ENCODE results near the gene ABCG2. TPM values are rescaled to one million over a fixed set of nuclear protein-coding genes. Genes with fewer than 3 reads are reported as not detected.

Gene ABCG2
- total RNA-seq, 2 experiments from 2014 or later, result 0.54 to 0.67 TPM

GRCh38 chr4:88148560-88148959, 9.9 kb downstream of the ABCG2 start:
- Mint-ChIP-seq H3K27ac (no peak overlapping the region), H3K27me3 (peaks cover 7% of the 10 kb centered on the region), H3K9me3 (no peaks in the 10 kb centered on the region), H3K4me1 (no peaks in the 10 kb centered on the region), H3K36me3 (no peaks in the 10 kb centered on the region), H3K4me3 (no peak overlapping the region)
- POLR2A ChIA-PET, result no interaction called here
- ATAC-seq (ENCODE audit: low read depth) (no peak), DNase-seq (no peak)

DNA sequence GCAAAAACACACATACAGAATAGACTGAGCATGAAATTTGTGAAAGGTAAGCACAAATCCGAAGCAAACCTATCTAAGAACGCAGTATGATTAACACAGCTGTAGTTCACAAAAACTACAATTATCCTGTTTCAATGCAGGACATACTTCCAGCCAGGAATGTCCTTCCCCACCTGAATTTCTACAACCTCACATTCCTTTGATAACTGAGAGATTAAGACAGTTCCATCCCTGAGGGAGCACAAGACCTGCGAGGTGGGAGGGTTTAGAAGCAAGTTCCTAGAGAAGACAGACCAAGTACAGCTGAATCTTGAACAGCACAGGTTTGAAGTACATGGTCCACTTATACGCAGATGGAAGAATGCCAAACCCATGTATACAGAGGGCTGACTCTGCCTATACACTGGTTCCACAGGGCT, 10.6 kb downstream of the ABCG2 start:
- Mint-ChIP-seq H3K27ac (no peak overlapping the region), H3K36me3 (no peaks in the 10 kb centered on the region), H3K27me3 (peaks cover 7% of the 10 kb centered on the region), H3K4me3 (no peak overlapping the region), H3K4me1 (no peaks in the 10 kb centered on the region), H3K9me3 (no peaks in the 10 kb centered on the region)
- POLR2A ChIA-PET, result no interaction called here
- DNase-seq (no peak), ATAC-seq (ENCODE audit: low read depth) (no peak)

GRCh38 chr4:88146891-88147290, 11.5 kb downstream of the ABCG2 start:
- POLR2A ChIA-PET, result no interaction called here

GRCh38 chr4:88144866-88145300, 13.6 kb downstream of the ABCG2 start:
- Mint-ChIP-seq H3K4me3 (no peak overlapping the region), H3K9me3 (no peaks in the 10 kb centered on the region), H3K4me1 (no peaks in the 10 kb centered on the region), H3K27ac (no peak overlapping the region), H3K27me3 (peaks cover 16% of the 10 kb centered on the region), H3K36me3 (no peaks in the 10 kb centered on the region)
- ATAC-seq (ENCODE audit: low read depth) (no peak), DNase-seq (no peak)
- POLR2A ChIA-PET, result no interaction called here

More at GRCh38 chr4:88146891-88147290, 11.5 kb downstream of the ABCG2 start:
- Mint-ChIP-seq H3K4me1 (no peaks in the 10 kb centered on the region), H3K4me3 (no peak overlapping the region), H3K27ac (no peak overlapping the region), H3K27me3 (peaks cover 7% of the 10 kb centered on the region), H3K36me3 (no peaks in the 10 kb centered on the region), H3K9me3 (no peaks in the 10 kb centered on the region)
- DNase-seq, result no peak
- ATAC-seq (ENCODE audit: low read depth), result no peak

DNA sequence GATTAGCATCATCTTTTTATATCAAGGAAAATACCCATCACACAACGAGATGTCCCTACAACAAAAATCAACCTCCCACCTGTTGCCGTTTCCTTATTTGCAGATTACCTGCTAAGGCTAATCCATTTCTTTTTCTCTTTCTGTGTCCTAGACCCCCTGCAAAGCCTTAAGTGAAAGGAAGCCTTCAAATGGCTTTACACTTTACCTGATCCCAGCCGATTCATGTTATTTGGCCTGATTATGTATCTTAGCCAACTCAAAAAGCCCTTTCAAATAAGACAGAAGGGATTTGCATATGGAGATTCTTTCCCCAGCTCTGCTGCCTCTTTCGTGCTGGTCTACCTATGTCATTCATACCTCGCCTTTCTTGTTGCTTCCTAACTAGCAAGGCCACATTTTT, 14.4 kb downstream of the ABCG2 start:
- ATAC-seq (ENCODE audit: low read depth) (no peak), DNase-seq (no peak)
- POLR2A ChIA-PET, result no interaction called here
- H3K4me1 Mint-ChIP-seq, result no peaks in the 10 kb centered on the region
- H3K27me3 Mint-ChIP-seq, result peaks cover 16% of the 10 kb centered on the region
- H3K4me3 Mint-ChIP-seq, result no peak overlapping the region
- no peaks in the 10 kb centered on the region for H3K36me3 Mint-ChIP-seq
- H3K9me3 Mint-ChIP-seq, result no peaks in the 10 kb centered on the region
- H3K27ac Mint-ChIP-seq, result no peak overlapping the region

DNA sequence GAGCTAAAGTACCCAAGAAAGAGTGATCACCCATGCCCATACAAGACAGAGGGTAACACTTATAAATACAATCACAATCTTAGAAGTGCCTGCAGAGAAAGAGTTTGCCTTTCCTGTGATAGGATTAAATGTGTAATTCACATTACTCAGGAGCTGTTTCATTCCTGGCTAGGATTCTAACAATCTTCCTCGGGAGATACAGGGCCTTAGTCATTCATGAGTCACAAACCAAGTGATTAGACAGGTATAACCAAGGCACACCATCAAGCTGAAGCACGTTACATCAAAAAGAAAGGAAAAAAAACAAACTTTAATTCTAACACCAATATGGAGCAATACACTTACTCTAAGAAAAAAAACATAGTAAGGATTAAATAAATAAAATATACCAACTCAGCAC, 14.9 kb downstream of the ABCG2 start:
- Mint-ChIP-seq H3K4me3 (no peak overlapping the region), H3K9me3 (no peaks in the 10 kb centered on the region), H3K36me3 (no peaks in the 10 kb centered on the region), H3K27me3 (peaks cover 16% of the 10 kb centered on the region), H3K27ac (no peak overlapping the region), H3K4me1 (no peaks in the 10 kb centered on the region)
- POLR2A ChIA-PET, result no interaction called here
- no peak for ATAC-seq (ENCODE audit: low read depth)
- no peak for DNase-seq

GRCh38 chr4:88138561-88138960, 19.9 kb downstream of the ABCG2 start:
- DNase-seq (no peak), ATAC-seq (ENCODE audit: low read depth) (no peak)
- Mint-ChIP-seq H3K27me3 (peaks cover 10% of the 10 kb centered on the region), H3K27ac (no peak overlapping the region), H3K4me1 (no peaks in the 10 kb centered on the region), H3K4me3 (no peak overlapping the region), H3K36me3 (no peaks in the 10 kb centered on the region), H3K9me3 (no peaks in the 10 kb centered on the region)
- POLR2A ChIA-PET, result no interaction called here

GRCh38 chr4:88137112-88137511, 21.3 kb downstream of the ABCG2 start:
- H3K27ac Mint-ChIP-seq, result no peak overlapping the region
- DNase-seq (no peak), ATAC-seq (ENCODE audit: low read depth) (no peak)
- no peaks in the 10 kb centered on the region for H3K4me1 Mint-ChIP-seq
- peaks cover 10% of the 10 kb centered on the region for H3K27me3 Mint-ChIP-seq
- POLR2A ChIA-PET, result no interaction called here
- H3K4me3 Mint-ChIP-seq, result no peak overlapping the region
- H3K36me3 Mint-ChIP-seq, result no peaks in the 10 kb centered on the region
- H3K9me3 Mint-ChIP-seq, result no peaks in the 10 kb centered on the region

GRCh38 chr4:88136249-88136648, 22.2 kb downstream of the ABCG2 start:
- ATAC-seq (ENCODE audit: low read depth), result no peak

DNA sequence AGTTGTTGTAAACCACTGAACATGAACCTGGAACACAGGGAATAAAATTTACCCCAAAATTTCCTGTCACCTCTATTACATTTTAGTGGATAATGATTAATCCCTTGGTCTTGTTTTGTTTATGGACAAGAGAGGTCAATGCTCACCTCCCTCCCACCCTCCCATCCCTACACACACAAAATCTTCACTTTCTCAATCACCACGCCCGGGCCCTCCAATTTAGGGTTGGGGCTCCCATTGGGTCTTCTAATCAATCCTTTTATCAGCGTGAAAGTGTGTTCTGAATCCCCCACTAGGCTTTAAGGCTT, 23.1 kb downstream of the ABCG2 start:
- no peak for DNase-seq
- no peak overlapping the region for H3K27ac Mint-ChIP-seq
- H3K27me3 Mint-ChIP-seq, result peaks cover under 1% of the 10 kb centered on the region
- no peaks in the 10 kb centered on the region for H3K36me3 Mint-ChIP-seq
- H3K9me3 Mint-ChIP-seq, result no peaks in the 10 kb centered on the region
- no peak for ATAC-seq (ENCODE audit: low read depth)
- POLR2A ChIA-PET, result no interaction called here
- no peaks in the 10 kb centered on the region for H3K4me1 Mint-ChIP-seq
- no peak overlapping the region for H3K4me3 Mint-ChIP-seq

More at GRCh38 chr4:88136249-88136648, 22.2 kb downstream of the ABCG2 start:
- Mint-ChIP-seq H3K27me3 (peaks cover 6% of the 10 kb centered on the region), H3K4me1 (no peaks in the 10 kb centered on the region), H3K36me3 (no peaks in the 10 kb centered on the region), H3K4me3 (no peak overlapping the region), H3K9me3 (no peaks in the 10 kb centered on the region), H3K27ac (no peak overlapping the region)
- POLR2A ChIA-PET, result no interaction called here
- no peak for DNase-seq

DNA sequence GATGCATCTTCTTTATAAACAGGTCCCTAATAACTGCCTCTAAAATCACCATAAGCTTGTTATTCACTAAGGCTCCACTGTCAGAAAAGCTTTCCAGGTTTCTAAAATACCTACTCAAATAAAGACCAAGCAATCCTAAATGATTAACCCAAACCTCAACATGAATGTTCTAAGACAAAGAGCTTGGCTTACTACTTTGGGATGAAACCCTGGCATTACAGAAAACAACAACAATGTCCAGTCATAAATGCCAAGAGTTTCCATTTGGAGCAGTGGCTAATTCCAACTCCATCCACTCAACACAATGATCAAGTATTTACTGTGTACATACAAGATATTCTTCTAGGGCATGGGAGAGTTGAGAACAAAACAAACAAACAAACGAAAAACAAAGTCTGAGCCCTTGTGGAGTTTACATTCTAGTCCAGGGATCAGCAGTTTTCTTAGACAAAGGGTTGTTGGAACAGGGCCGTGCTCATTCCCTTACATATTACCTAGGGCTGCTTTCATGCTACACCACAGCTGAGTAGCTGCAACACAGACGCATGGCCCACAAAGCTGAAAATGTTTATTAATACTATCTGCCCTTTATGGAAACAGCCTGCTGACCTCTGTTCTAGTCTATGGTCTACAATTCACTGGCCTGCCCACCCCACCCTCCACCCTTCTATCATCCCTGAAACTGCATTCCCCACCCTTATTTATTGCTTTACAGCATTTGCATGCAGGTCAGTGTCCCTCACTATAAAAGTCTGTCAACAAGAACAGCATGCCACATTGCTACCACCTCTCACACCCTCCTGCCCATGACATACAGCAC, 23.7 kb downstream of the ABCG2 start:
- ATAC-seq (ENCODE audit: low read depth) (no peak), DNase-seq (no peak)
- POLR2A ChIA-PET, result no interaction called here
- H3K9me3 Mint-ChIP-seq, result no peaks in the 10 kb centered on the region
- no peak overlapping the region for H3K4me3 Mint-ChIP-seq
- H3K4me1 Mint-ChIP-seq, result no peaks in the 10 kb centered on the region
- no peaks in the 10 kb centered on the region for H3K36me3 Mint-ChIP-seq
- no peak overlapping the region for H3K27ac Mint-ChIP-seq
- H3K27me3 Mint-ChIP-seq, result no peaks in the 10 kb centered on the region

GRCh38 chr4:88134111-88134510, 24.3 kb downstream of the ABCG2 start:
- ATAC-seq (ENCODE audit: low read depth) (no peak), DNase-seq (no peak)
- Mint-ChIP-seq H3K36me3 (no peaks in the 10 kb centered on the region), H3K27me3 (no peaks in the 10 kb centered on the region), H3K4me1 (no peaks in the 10 kb centered on the region), H3K4me3 (no peak overlapping the region), H3K9me3 (no peaks in the 10 kb centered on the region), H3K27ac (no peak overlapping the region)
- POLR2A ChIA-PET, result no interaction called here

GRCh38 chr4:88130544-88131305, 27.7 kb downstream of the ABCG2 start:
- POLR2A ChIA-PET, result no interaction called here
- H3K9me3 Mint-ChIP-seq, result no peaks in the 10 kb centered on the region
- H3K27ac Mint-ChIP-seq, result no peak overlapping the region
- H3K4me3 Mint-ChIP-seq, result no peak overlapping the region
- no peak for DNase-seq
- no peak for ATAC-seq (ENCODE audit: low read depth)
- H3K36me3 Mint-ChIP-seq, result no peaks in the 10 kb centered on the region
- H3K4me1 Mint-ChIP-seq, result no peaks in the 10 kb centered on the region
- no peaks in the 10 kb centered on the region for H3K27me3 Mint-ChIP-seq

DNA sequence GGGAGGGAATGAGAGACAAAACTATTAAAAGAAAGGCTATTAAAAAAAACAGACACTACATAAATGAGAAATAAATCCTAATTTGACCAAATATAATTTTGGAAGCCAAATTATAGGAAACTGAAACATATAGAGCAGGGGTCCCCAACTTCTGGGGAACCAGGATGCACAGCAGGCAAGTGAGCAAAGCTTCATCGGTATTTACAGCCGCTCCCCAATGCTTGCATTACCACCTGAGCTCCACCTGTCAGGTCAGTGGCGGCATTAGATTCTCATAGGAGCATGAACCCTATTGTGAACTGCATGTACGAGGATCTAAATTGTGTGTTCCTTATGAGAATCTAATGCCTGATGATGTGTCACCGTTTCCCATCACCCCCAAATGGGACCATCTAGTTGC, 28.4 kb downstream of the ABCG2 start:
- POLR2A ChIA-PET, result no interaction called here
- Mint-ChIP-seq H3K4me3 (no peak overlapping the region), H3K36me3 (no peaks in the 10 kb centered on the region), H3K4me1 (no peaks in the 10 kb centered on the region), H3K27ac (no peak overlapping the region), H3K9me3 (peaks cover 2% of the 10 kb centered on the region), H3K27me3 (no peaks in the 10 kb centered on the region)
- no peak for DNase-seq
- no peak for ATAC-seq (ENCODE audit: low read depth)

Measured in activated naive CD8-positive, alpha-beta T cell treated with anti-CD3 and anti-CD28 coated beads, Interleukin-2, amount 10 ng/mL, durations not matched to agents 7 days and 5 days (primary cell).